Fibroblast of upper back skin (primary cell): ENCODE data around the gene JRKL.

Experiments used
- DNase-seq: peaks from one replicate; pipeline ENCODE4 v3.0.0-alpha.2; 2013

Gene JRKL

DNA sequence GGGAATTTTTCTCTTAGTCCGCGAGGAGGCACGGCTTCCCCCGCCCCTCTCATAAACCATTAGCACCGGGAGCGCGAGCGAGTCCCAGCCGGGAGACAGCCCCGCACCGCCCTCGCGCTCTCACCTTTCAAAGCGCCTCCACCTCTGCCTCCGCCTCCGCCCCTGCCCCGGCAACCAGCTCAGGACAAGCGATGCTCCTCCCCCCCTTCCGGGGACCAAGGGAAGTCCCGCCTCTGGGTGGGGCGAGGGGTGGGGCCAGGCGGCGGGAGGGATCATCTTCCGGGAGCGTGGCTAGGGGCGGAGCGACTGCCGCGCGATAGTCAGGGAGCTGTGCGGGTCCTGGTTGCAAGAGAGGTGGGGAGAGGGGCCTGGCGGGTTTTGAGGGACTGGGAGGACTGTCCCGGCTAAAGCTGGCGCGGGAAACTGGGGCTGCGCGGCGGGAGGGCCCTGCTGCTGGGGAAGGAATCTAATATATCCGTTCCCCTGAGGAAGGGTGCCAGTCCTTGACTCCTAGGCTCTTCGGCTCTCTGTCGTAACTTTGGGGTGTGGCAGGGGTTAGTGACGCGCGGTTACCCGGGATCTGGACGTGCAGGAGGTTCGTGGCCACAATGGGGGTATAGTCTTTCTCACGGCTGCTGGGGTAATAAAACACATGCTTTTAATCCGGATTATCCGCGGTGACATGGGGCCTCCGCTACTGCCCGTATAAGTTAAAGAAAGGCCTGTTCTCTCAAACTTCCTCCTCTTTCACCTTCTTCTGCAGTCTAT lies at the start of gene JRKL, which contains the start of gene CCDC82:
TSS of gene JRKL (plus strand) at position 294 of the 768 bp plus-strand sequence. CDS start 637 bp downstream, outside the sequence.
TSS of gene CCDC82 (minus strand) at position 193 of the 768 bp plus-strand sequence. CDS start 5,165 bp downstream, outside the sequence.
- DNase-seq, result peak; percentile 96

DNA sequence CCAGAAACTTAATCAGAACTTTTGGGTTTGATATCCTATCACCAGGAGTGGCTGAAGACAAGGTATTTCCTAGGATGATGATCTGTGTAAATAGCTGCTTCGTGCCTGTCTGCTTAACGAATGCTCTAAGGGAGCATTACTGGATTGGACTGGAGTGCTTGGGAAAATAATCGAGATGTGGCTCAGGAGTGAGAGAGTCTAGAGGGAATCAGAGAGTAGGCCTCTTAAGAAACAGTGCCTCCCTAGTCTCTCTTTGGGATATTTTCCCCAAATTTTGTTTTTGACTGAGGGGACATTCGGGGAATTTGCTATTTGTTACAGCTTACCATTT lies 49.3 kb upstream of the JRKL start:
- no peak for DNase-seq

GRCh38 chr11:96341211-96342013 lies 48.4 kb upstream of the JRKL start:
- peak; percentile 47 for DNase-seq

DNA sequence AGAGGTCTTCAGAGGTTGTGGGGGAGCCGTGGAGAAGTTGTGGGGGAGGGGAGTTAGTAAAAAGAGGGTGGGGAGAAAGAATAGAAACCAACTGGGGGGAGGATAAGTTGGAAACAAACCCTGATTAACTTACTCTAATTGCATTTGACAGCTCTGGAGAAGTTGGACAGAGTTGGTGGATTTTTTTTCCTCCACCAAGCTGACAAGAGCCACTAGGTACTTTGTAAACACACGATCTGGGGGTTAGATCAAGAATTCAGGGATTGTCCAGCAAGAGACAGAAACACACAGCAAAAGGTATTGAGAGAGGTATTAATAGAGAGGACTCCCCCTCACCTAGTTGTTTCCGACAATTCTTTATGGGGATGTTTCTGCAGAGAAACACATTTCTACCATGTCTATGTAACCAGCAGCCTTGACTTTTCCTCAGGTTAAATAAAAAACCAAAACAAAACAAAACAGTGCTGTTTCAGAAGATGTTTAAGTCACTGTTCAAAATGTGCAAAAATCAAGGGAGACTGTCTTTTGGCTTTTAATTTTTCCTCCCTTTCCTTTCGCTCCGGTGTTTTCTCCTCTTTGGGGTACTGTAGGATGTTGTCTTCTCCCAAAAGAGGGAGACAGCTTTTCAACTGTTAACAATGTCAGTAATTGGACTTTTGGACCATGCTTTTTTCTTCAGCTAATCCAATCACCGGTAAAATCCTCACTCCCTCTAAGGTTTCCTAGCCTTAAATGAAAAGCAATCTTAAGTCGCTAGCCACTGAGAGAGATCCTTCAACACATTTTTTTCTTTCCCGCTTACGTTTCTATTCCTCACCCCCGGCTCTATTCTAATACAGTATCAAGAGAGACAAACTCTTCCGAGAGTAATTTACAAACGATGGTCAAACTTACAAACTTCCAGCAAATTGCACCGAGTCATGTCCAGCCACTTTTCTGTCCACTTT lies 47.5 kb upstream of the JRKL start:
- DNase-seq, result no peak

- DNase-seq, result peak; percentile 93
Observed at GRCh38 chr11:96342961-96343711, 46.7 kb upstream of the JRKL start, which contains the start of gene MAML2. Gene MAML2, minus strand, starts transcription at chr11:96343195. Its CDS starts 1,300 bp downstream, at chr11:96341895.

- DNase-seq, result no peak
Observed at GRCh38 chr11:96356848-96357247, 33.0 kb upstream of the JRKL start.

GRCh38 chr11:96357794-96358193 lies 32.0 kb upstream of the JRKL start:
- peak; percentile 6 for DNase-seq

GRCh38 chr11:96358321-96358720 lies 31.5 kb upstream of the JRKL start:
- DNase-seq, result no peak

DNA sequence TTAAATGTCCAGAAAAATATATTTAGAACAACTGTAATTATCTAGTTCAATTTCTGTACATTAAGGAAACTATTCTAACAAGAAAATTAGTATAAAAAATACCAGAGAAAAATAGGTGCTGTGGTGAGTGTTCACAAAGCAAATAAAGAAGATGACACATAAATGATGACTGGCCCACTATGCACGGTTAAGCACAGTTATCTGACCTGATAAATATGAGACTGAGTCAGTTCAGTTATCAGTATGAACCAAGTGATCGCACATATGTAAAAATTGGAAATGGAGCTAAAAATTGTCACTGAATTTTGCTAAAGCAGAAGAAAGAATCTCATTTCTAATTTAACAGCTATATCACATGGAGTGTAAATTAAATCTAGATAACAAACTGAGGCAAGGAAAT lies 28.0 kb upstream of the JRKL start:
- DNase-seq, result no peak

GRCh38 chr11:96365493-96365892 lies 24.3 kb upstream of the JRKL start:
- no peak for DNase-seq

- DNase-seq, result no peak
Observed at GRCh38 chr11:96366024-96366423, 23.8 kb upstream of the JRKL start.

DNA sequence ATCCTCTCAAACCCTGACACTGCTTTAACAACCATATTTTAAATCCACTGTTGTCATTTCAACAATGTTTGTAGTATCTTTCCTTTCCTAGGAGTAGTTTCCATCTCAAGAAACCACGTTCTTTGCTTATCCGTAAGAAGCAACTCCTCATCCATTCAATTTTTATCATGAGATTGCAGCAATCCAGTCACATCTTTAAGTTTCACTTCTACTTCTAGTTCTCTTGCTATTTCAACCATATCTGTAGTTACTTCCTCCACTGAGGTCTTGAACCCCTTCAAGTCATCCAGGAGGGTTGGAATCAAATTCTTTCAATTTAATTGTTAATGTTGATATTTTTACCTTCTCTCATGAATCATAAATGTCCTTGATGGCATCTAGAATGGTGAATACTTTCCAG lies 22.5 kb upstream of the JRKL start:
- DNase-seq, result no peak

GRCh38 chr11:96373826-96374225 lies 16.0 kb upstream of the JRKL start:
- no peak for DNase-seq

GRCh38 chr11:96376796-96377195 lies 13.0 kb upstream of the JRKL start:
- DNase-seq, result no peak

DNA sequence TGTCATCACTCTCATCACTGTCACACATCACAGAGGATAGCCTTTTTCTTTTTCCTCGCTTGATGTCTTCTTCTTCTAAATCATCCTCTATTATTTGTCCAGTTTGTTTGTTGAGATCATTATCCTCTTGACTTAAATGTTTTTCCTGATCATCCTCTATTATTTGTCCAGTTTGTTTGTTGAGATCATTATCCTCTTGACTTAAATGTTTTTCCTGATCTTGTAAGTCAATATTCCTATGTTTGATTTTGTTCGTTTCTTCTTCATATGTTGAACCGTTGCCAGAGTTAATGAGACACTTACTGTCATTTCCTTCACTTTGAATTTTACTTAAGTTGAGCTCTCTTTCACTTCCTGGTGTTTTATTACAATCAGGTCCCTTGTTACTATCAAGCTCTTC lies 5.7 kb upstream of the JRKL start:
- DNase-seq, result no peak

DNA sequence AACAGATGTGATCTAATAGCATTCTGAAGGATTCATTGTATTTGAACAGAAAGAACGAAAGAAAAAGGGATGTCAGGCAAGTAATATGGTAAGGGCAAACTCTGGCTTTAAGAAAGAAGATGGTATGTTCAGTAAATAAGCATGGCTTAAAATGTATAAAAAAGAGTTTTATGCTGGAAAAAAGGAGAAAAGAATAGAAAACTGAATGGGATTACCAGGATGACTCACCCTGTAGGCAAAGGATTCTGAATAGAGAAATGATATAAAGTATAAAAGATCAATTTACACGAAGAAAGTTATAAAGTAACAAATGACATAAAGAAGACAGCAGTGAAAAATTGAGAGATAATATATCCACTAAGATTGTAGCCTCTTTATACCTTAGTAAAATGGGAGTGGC lies 4.6 kb upstream of the JRKL start:
- DNase-seq, result no peak

- DNase-seq, result no peak
Observed at GRCh38 chr11:96388891-96389719, 708 bp upstream of the JRKL start.

DNA sequence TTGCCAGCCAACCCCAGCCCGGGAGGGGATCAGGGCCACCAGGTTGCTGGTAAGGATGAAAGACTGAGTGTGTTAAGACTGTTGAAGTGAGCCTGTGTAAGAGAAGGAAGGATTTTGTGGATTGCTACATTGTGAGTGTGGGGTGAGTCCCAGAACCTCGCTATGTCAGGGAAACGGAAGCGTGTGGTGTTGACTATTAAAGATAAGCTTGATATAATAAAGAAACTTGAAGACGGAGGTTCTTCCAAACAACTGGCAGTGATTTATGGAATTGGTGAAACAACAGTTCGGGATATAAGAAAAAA lies 627 bp downstream of the JRKL start:
- no peak for DNase-seq

GRCh38 chr11:96391698-96392307 lies 2.0 kb downstream of the JRKL start:
- DNase-seq, result peak; percentile 10

GRCh38 chr11:96393753-96394348 lies 4.0 kb downstream of the JRKL start:
- DNase-seq, result peak; percentile 48

- DNase-seq, result no peak
Observed at GRCh38 chr11:96394773-96395172, 5.0 kb downstream of the JRKL start.
